IPS DF 19.7 (cell line): ENCODE results near the gene TCF20.

ENCODE experiments used
- DNase-seq: peaks from one replicate; pipeline ENCODE4 v3.0.0-alpha.2; 2013; ENCODE audit warnings: low read depth, low spot score

TCF20 gene

DNA sequence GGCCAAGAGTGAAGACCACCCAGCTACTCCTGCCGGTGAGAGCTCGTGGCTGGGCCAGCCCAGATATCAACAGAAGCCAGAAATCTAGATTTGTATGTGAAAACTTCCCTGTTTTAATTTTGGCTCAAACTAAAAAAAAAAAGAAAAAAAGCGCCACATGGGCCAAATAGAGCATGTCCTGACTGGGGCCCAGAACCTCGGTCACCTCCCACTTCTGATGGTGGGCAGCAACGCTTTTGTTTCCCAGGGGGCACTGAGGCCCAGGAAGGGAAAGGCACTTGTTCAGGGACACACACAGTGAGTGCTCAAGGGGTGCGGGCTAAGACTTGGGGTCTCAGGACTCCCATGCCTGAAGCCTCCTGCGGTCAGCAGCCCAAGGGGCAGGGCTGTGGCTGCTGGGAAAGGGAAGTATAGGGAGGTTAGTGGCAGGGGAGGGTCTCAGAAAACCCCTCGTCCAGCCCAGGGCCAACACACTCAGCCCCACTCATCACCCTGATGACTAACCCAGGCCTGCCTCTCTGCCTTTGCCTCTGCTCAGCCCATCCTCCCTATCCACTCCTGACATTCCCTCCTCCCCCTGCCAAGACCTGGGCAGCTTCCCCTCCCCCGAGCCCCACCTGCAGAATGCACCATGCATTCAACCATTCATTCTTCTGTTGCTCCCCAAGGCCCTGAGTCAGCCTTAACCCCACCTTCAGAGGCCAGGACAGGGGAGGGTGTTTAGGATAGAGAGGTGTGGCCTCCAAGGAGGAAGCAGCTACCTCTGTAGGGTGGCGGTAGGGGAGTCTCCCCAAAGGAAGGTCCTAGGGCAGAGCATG lies 30.0 kb upstream of the TCF20 start:
- no peak for DNase-seq

DNA sequence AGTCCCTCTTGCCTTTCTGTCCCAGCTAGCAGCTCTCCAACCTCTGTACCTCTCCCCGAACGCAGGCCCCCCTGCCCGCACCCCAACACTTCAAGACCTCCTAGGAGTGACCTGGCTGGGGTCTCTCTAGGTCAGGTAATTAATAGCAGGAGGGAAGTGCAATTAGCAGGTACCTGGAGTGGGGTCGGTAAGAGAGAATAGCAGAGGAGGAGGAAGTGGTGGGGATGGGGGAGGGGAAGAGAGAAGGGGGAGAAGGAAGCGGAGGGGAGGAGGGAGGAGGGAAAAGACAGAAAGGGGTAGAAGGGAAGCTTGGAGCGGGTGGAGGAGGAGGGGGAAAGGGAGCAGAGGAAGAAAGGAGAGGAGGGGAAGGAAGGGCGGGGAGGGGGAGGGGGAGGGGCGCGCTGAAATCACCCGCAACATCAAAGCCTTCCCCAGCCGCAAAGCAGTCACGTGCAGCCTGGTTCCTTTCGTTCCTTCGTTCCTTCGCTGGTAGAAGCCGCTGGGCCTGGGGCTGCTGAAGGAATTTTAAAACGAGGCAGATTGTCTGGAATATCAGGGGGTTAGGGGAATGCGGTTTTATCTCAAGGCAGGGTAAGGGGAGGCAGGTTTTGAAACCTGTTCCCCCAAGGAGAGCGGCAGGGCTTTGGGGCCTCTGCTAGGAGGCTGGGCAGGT lies 29.3 kb upstream of the TCF20 start:
- DNase-seq = peak; percentile 87

DNA sequence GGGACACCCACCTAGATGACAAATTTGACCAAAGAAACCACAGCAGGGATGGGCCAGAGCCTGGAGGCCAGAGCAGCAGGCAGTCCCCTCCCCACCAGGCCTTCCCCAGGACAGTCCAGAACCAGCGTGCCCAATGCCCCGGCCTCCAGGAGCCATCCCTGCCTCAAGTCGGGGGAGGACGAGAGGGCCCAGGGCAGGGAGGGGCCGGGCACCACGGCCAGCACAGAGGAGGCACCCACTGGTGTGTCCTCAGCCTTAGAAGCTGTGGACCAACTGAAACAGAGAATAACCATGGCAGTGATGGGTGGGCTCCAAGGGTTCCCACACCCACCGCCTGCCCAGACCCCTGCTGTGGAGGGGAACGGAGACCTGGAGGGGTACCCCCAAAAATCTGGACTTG lies 28.3 kb upstream of the TCF20 start:
- DNase-seq = no peak

DNA sequence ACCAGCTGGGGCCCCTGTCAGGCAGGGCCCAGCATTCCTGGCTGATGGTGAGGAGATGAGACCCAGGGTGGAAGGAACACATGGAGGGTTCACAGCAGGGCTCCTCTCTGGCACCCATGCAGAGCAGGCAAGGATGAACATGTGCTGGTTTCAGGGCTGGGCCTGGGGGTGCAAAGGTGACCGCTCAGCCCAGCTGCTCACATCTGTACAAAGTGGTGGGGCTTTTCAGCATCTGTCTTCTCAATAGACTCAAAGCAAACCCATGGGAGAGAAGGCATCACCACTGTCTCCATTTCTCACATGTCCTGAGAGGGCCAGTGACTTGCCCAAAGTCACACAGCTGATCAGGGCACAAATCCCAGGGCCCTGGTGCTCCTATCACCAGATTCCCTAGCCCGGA lies 27.3 kb upstream of the TCF20 start:
- DNase-seq = no peak

DNA sequence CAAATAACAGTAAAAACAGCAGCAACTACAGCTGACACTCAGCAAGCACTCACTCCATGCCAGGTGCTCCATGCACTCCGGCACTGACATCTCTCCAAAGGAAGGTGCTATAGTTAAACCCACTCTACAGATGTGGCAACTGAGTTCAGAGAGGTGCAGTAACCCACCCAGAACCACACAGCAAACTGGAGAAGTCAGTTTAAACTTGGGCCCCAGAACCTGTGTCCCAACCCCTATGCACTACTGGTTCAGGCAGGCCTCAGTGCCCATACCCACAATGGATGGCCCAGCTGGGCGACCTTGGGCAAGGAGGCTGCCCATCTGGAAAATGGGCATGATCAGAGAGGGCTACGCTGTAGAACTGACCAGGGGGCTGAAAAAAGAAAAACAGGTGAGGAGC lies 26.4 kb upstream of the TCF20 start:
- DNase-seq = no peak

DNA sequence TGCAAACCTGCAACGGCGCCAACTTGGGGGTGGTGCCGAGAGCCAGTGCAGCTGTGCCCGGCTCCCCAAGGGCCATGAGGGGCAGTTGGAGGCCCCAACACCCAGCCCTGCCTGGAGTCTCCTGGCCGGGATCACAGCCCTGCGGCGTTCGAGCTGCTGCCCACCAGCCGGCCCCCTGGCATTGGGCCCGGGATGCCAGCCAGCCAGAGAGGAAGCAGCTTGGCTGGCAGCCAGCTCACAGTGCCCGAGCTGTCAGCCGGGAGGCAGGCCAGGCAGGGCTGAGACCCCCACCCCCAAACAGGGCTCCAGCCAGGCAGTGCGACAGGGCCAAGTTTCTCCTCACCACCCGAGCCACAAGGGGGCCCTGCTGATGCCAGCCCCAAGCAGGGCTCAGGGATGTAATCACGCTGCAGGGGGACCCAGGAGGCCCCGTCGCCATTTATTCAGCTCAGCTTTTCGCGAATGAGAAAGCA lies 26.0 kb upstream of the TCF20 start:
- no peak for DNase-seq

DNA sequence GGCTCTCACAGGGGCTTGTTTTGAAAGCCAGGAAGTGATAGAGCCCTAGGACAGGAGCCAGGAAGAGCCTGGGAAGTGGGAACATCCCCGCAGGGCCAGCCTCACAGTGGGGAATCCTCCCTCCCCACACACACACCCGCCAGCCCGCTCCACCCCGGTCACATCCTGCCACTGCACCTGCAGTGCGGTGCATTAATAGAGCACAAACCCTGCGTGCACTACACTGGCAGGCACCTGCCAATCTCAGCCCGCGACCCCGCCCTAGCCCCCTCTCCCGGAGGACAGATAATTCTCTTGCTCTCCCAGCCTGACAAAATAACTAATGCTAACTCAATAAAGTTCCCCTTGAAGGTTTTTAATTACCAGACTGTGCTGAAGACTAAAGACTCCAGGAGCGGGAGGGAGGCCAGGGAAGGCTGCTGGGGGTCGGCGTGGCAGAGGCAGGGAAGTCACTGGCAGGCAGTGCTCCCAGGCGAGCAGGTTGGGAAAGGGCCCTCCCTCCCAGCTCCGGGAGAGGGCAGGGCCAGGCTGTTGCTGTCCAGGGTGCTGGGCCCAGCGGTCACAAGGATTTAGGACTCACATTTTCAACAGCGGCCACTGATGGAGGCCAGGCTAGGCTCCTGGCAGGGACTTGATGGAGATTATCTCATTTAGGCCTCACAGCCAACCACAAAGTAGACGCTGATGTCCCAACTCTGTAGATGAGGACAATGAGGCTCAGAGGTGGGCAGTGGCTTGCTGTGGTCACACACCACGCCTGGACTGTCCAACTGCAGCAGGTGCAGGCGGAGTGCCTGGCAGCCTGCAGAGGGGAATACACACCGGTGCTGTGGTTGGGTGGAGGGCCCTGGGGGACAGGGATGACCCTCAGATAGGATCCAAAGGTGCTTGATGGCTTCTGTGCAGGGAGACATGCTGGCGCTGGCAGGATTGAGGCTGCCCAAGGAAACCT lies 23.9 kb upstream of the TCF20 start:
- no peak for DNase-seq

DNA sequence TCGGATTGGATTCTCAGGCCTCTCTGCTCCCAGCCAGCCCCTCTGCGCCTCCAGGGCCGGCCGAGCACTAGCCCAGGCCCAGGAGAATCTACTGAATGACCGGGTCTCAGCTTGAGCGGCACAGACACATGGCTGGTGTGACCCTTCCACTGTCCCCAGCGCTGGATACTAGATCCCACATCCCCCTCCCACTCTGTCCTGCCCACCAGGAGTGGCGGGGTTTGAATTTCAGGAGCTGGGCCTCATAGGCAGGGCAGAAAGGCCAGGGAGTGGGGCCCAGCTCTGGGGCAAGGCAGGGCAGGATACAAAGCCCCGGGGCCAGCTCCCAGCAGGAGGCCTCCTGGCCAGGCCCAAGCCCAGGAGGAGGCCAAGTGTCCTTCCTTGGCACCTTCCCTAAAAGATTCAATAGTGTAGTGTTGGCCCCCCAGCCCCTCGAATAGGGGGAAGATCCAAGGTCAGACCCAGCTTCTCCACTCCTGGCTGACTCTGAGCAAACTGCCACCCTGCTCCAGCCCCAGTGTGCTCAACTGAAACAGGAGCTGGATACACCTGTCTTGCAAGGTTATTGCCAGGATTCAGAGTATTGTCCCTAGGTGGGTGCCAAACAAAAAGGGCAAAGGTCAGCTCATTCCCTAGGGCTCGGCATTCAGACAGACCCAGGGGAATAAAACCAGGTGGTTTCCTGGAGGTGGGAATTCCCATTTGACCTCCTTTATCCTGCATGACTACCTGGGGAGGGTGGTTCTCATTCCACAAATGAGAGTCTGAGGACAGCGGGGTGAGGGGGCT lies 22.5 kb upstream of the TCF20 start:
- DNase-seq = no peak

DNA sequence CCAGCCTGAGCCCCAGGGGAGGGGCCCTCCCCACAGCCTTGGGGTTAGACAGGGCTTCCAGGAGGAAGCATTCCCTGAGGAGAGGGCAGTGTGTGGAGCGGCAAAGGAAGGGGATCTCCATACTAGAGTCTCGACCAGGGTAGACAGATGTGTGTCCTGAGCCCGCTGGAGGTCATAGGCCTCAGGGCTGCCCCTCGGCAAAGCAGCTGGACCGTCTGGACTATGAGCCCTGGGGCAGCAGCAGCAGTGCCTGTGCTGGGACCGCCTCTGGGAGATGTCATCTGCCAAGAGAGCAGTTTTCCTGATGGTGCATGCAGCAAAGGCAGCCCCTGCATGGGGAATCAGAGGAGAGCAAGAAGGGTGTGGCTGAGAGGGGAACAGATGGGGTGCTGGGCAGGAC lies 20.8 kb upstream of the TCF20 start:
- DNase-seq = no peak

DNA sequence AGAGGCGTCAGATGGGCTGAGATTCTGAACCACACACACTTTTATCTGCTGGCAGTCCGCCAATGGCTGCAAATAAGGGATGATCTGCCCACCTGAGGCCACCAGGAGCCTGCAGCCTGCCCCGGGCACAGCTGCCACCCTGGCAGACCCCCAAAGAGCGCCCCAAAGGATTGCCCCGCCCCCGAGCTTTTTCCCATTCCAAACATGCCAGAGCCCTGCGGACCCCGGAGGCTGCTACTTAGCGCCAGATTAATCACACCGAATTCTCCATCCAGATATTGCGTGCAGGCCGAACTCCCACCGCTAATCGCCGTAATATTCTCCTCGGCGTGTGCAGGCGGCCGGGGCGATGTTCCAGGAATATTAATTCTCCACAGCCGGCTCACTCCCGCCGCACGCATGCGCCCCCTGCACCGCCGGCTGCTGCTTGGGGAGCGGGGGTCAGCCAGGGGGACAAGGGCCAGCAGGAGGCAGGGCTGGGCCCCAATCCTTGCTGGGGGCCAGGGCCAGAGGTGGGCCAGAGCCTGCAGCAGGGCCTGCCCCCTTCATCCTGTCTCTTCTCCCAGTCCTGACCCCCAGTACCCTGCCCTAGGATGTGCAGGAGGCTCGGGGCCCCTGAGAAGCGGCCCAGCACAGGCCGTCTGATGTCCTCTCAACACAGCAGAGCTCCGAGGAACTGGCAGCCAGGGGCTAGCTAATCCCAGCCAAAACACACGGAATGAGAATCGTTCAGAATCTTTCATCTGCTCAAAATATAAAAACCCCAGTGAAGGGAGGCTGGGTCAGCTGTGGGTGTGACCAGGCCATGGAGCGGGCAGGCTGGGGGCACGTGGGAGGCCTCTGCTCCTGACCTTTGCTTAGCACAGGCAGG lies 19.5 kb upstream of the TCF20 start:
- no peak for DNase-seq

DNA sequence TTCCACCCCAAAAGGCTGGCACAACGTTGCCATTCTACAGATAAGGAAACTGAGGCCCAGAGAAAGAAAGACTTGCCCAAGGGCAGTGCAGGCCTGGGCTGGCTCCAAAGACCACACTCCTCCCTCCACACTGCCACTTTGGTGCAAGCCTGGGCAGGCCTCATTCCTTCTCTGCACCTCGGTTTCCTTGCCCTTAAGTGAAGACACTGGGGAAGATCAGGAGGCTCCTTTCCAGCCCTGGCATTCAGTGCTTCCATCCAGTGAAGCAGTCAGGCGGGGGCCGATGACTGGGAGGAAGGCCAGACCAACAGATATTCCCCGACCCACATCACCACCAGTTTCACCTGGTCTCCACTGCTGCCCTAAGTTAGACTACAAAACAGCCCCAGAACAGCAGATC lies 18.3 kb upstream of the TCF20 start:
- no peak for DNase-seq

DNA sequence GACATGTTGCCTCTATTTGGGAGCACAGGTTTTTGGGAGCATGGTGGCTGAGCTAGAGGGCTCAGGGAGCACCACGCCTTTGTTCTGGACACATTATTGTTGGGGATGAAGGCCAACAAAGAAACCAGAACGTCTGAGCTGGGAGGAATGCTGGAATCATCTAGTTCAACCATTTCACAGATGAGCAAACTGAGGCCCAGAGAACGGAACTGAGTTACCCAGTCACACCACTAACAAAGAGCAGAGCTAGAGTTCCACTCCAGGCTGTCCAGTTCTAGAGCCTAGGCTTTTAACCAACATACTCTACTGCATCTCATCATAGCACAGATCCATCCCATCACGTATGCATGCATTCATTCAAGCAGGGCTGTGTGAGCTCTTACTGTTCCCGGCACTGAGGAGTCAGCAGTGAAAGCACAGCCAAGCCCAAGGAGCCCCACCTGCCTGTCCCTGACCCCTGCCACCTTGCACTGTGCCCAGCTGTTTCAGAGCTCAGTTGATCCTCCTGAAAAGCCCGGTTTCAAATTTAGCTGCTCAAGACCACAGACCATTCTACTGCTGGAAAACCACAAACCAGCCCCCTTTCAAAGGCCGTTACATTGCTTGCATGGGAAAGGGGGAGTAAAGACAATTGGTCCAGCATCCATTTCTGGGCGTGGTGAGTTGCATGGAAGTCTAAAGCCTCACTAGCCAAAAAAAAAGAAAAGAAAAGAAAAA lies 16.9 kb upstream of the TCF20 start:
- DNase-seq = no peak

DNA sequence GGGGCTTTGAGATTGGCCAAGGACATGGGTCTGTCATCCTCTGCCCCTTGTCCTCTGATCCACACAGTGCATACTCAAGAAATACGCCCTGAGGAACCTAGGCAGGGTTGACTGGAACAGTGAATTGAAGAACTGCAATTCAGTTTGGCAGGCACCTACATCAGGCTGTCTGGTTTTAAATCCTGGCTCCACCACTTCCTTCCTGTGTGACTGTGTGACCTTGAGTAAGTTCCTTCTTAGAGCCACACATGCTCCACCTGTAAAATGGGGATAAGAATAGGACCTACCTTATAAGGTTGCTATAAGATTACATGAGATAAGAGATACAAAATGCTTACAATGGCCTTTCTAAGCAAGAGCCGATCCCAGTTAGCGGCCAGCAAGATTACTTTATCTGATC lies 15.8 kb upstream of the TCF20 start:
- no peak for DNase-seq

DNA sequence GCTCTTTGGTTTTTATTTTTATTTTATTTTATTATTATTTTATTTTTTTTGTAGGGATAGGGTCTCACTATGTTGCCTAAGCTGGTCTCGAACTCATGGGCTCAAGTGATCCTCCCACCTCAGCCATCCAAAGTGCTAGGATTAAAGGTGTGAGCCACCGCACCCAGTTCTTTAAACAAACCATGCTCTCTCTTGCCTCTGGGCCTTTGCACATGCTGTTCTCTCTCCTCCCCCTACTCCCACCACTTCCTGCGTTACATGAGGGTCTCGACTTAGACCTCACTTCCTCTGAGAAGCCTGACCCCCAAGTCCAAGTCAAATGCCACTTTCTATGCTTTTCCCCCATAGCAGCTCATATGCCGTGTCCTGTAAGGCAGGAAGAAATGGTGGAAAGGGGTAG lies 15.2 kb upstream of the TCF20 start:
- no peak for DNase-seq

DNA sequence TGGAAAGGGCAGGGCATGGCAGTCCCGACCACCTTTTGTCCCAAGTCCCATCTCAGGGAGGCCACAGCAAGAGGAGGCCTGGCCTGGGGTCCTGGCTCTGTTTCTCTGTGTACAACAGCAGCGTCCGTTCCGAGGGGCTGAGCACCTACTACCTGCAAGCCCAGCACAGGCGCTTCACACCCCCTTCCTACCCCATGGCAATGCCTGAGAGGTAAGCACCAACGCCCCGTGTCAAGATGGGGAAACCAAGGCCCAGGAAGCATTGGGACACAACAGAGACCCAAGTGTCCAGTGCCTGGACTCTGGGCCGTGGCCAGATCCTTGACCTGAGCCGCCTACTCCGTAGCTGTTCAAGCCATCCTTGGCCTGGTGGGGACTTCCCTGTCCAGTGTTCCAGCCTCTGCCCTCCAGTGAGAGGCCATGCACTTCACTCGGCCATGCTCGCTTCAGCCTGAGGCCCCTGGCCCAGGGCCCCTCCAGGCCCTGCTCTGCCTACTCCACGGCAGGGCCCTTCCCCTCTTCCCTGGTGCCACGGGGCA lies 14.3 kb upstream of the TCF20 start:
- no peak for DNase-seq

DNA sequence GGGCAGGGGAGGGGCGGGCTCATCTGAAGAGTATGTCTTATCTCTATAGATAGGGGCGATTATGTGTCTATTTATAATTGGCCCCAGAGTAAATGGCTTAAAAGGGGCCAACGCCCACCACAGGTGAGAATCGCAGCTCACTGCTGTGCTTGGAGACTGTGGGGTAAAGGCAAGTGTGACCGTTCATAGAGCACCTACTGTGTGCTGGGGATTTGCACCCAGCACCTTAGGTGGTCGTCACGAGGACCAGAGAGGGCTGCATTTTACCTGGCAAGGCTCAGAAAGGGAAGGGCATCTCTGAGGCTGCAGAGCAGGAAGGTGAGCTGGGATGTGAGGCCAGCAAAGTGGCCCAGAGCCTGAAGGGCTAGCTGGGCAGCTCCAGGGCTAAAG lies 13.7 kb upstream of the TCF20 start:
- no peak for DNase-seq

DNA sequence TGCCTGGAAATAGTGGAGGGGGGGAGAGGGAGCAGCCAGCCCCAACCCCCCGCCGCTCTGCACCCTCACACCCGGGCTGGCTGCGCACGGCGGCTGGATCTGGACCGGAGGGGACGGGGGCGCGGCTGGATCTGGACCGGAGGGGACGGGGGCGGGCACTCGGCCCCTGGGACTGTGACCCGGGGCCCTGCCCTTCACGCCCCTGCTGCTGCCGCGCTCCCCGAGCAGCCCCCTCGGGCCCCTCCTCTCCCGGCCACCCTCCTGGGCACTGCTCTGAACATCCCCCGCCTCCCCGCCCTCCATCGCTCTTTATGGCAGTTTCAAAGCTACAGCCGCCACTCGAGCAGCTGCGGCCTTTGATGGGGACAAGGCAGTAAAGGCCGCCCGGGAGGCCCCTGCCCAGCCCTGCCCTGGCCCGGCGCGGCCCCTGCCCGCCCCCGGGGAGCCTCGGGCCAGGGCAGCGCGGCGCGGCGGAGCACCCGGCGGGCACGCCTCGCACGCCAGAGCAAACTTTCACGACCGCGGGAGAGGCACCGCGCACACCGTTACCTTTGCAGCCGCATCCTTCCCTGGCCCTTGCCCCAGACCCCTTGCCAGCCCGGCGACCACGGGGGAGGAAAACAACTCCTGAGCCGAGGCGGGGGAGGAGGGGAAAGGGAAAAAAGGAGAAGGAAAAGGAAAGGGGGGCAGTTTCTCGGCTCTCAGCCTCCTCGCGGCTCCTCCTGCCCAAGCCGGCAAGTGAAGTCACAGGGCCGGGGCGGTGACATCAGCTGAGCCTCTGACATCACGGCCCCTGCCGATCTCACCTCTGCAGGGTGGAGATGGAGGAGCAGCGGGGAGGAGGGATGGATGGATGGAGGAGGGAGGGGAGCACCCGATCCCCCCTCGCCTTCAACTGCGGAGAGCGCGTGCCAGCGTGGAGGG lies 13.1 kb upstream of the TCF20 start:
- DNase-seq = no peak

DNA sequence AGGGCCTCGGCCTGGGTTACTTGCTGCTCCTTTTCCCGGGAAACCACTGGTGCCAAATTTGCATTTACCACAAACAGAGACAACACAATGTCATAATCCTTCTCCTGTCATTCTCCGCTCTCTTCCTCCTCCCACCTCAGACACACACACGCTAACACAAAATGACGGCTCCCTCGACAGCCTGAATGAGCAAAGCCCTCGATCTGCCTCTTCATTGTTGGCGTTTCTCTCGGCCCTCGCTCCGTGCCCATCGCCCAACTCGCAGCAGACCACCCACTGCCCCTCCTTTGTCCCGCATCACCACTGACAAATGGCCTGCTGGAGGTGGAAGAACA lies 12.5 kb upstream of the TCF20 start:
- no peak for DNase-seq
